Coronary artery (tissue), 2 donors: ENCODE results near the gene EIF4A3.
A peak's percentile ranks its signal among the peaks of the same experiment; 100 is the strongest.

ENCODE experiments used
- DNase-seq: peaks from one replicate; pipeline ENCODE4 v3.0.0-alpha.2; 2017; ENCODE audit warnings: low spot score
- H3K27ac ChIP-seq, 2 donors: fragments of 200-600 bp; sonication (generic); one replicate each; pipeline ENCODE4 v1.5.1; 2016 to 2019
- H3K4me3 ChIP-seq: fragments of 200-600 bp; sonication (generic); 2 replicates; pipeline ENCODE4 v1.5.1; 2016; ENCODE audit warnings: mild to moderate bottlenecking, moderate library complexity
- CTCF ChIP-seq: fragments of 200-600 bp; sonication (generic); IDR thresholded peaks from one replicate; pipeline ENCODE4 v1.5.1; 2019; ENCODE audit warnings: antibody characterized with exemption

EIF4A3 gene

GRCh38 chr17:80146121-80147034, 550 bp downstream of the EIF4A3 start:
- H3K4me3 ChIP-seq: peak overlapping the region; percentile 89
- peak overlapping the region; percentile 88 to 96 for H3K27ac ChIP-seq
- DNase-seq: no peak
- TF ChIP-seq CTCF: no peak

- peak overlapping the region; percentile 89 for H3K4me3 ChIP-seq
- peak overlapping the region in 1 of 2 donors; percentile 96 for H3K27ac ChIP-seq
- TF ChIP-seq CTCF: no peak
- DNase-seq: no peak
Observed at GRCh38 chr17:80145076-80146075, 1.6 kb downstream of the EIF4A3 start.

GRCh38 chr17:80142929-80143328, 4.0 kb downstream of the EIF4A3 start:
- no peak for DNase-seq
- no peak for TF ChIP-seq CTCF
- no peak overlapping the region for H3K27ac ChIP-seq
- no peak overlapping the region for H3K4me3 ChIP-seq

GRCh38 chr17:80141463-80142165, 5.3 kb downstream of the EIF4A3 start:
- Histone ChIP-seq H3K4me3 (no peak overlapping the region), H3K27ac (no peak overlapping the region)
- no peak for TF ChIP-seq CTCF
- DNase-seq: no peak

- H3K27ac ChIP-seq: no peak overlapping the region
- no peak for DNase-seq
- no peak for TF ChIP-seq CTCF
Observed at GRCh38 chr17:80138856-80139426, 8.0 kb downstream of the EIF4A3 start.

GRCh38 chr17:80137131-80137530, 9.8 kb downstream of the EIF4A3 start:
- Histone ChIP-seq H3K27ac (no peak overlapping the region), H3K4me3 (no peak overlapping the region)
- TF ChIP-seq CTCF: no peak
- no peak for DNase-seq

More at GRCh38 chr17:80138856-80139426, 8.0 kb downstream of the EIF4A3 start:
- no peak overlapping the region for H3K4me3 ChIP-seq
